Endothelial cell of umbilical vein (primary cell): ENCODE results near the gene TRIM27. TPM values are rescaled to one million over a fixed set of nuclear protein-coding genes. Genes with fewer than 3 reads are reported as not detected.

Experiments used
- BruUV-seq: library from RNA; stranded (reverse); fragments of 400-500 nt; replicated peaks from 2 replicates; lab custom pipeline; 2021; lab: Mats Ljungman, UMichigan
- CTCF ChIA-PET: fragments of 300-600, 350-600 bp; sonication (Branson Sonifier 250); formaldehyde crosslinking; loops from one replicate; lab custom pipeline; 2021; ENCODE audit warnings: antibody characterized with exemption, inconsistent platforms; lab: Charles Lee
- POLR2A ChIA-PET: fragments of 300-600, 350-600 bp; sonication (Branson Sonifier 250); formaldehyde crosslinking; loops from one replicate; lab custom pipeline; 2021; ENCODE audit warnings: antibody characterized with exemption, inconsistent platforms; lab: Charles Lee
- DNase-seq: peaks from one replicate; pipeline ENCODE4 v3.0.0-alpha.2; 2011; ENCODE audit warnings: low read depth, low spot score
- FAIRE-seq: peaks from 2 replicates; lab custom pipeline; 2011; peaks lifted over from hg19 to GRCh38; lab: Jason Lieb, UNC
- H2AFZ ChIP-seq: 2 replicates; pipeline ENCODE4 v1.6.0; 2012; ENCODE audit warnings: low read depth, low read length, control low read depth, inconsistent platforms
- H3K27ac ChIP-seq: 2 replicates; pipeline ENCODE4 v1.5.1; 2011; ENCODE audit warnings: low read depth, mild to moderate bottlenecking, control low read depth, low read length, moderate library complexity; ENCODE audit not compliant: insufficient read depth
- H3K27me3 ChIP-seq, 2 experiments: 2 replicates each; pipeline versions ENCODE4 v1.6.0 to v1.6.1; 2011; ENCODE audit warnings: low read length in 2 of 2, mixed read lengths in 1 of 2; ENCODE audit not compliant: control insufficient read depth in 2 of 2, insufficient read depth in 2 of 2
- H3K36me3 ChIP-seq, 2 experiments: 2 replicates in 1 of 2; 3 replicates in 1 of 2; pipeline ENCODE4 v1.5.1; 2011; ENCODE audit warnings: low read length in 2 of 2, mild to moderate bottlenecking in 1 of 2, moderate library complexity in 1 of 2; ENCODE audit not compliant: control insufficient read depth in 2 of 2, insufficient read depth in 2 of 2; ENCODE audit errors: extremely low read depth in 1 of 2
- H3K4me1 ChIP-seq: 3 replicates; pipeline ENCODE4 v1.5.1; 2011; ENCODE audit warnings: mild to moderate bottlenecking, low read length; ENCODE audit not compliant: control insufficient read depth, insufficient read depth; ENCODE audit errors: extremely low read depth
- H3K4me2 ChIP-seq: 2 replicates; pipeline ENCODE4 v1.6.1; 2011; ENCODE audit warnings: low read length, control low read depth, mixed read lengths; ENCODE audit not compliant: insufficient read depth
- H3K4me3 ChIP-seq, 3 experiments: fragments of 200-600 bp in 1 of 3; sonication (generic), shearing (Covaris generic) in 1 of 3; replicated peaks in 1 of 3; 2 replicates each; pipeline ENCODE4 v1.5.1; 2011 to 2016; ENCODE audit warnings: control low read depth in 3 of 3, low read length in 3 of 3, mild to moderate bottlenecking in 2 of 3, inconsistent platforms in 1 of 3, low read depth in 1 of 3, moderate library complexity in 1 of 3; ENCODE audit not compliant: insufficient read depth in 1 of 3
- H3K79me2 ChIP-seq: 2 replicates; pipeline ENCODE4 v1.6.0; 2012; ENCODE audit warnings: low read length, inconsistent platforms; ENCODE audit not compliant: control insufficient read depth, insufficient read depth
- H3K9ac ChIP-seq: replicated peaks from 2 replicates; pipeline ENCODE3; 2011; ENCODE audit warnings: low read length, control low read depth; ENCODE audit not compliant: insufficient read depth; ENCODE audit errors: extremely low read depth
- H3K9me1 ChIP-seq: replicated peaks from 3 replicates; pipeline ENCODE4 v1.6.0; 2011; ENCODE audit warnings: mild to moderate bottlenecking, low read length; ENCODE audit not compliant: control insufficient read depth, insufficient read depth; ENCODE audit errors: extremely low read depth
- H3K9me3 ChIP-seq: replicated peaks from 2 replicates; pipeline ENCODE4 v1.5.1; 2012; ENCODE audit warnings: low read length, inconsistent platforms; ENCODE audit not compliant: control insufficient read depth, insufficient read depth
- H4K20me1 ChIP-seq: replicated peaks from 2 replicates; pipeline ENCODE3; 2011; ENCODE audit warnings: mild to moderate bottlenecking, low read length; ENCODE audit not compliant: control insufficient read depth, insufficient read depth; ENCODE audit errors: extremely low read depth
- CTCF ChIP-seq, 2 donors: IDR thresholded peaks; 1 replicate in 1 of 2; 2 replicates in 1 of 2; pipeline ENCODE4 v1.5.1; 2011; ENCODE audit warnings: low read length in 2 of 2, mild to moderate bottlenecking in 2 of 2, moderate library complexity in 2 of 2, control low read depth in 1 of 2, inconsistent platforms in 1 of 2, low read depth in 1 of 2; ENCODE audit not compliant: insufficient read depth in 1 of 2; ENCODE audit errors: extremely low read depth in 1 of 2
- EZH2 ChIP-seq: IDR thresholded peaks from 2 replicates; pipeline ENCODE4 v1.6.1; 2012; ENCODE audit warnings: borderline replicate concordance, low read depth, mild to moderate bottlenecking, moderate library complexity, low read length, inconsistent platforms; ENCODE audit not compliant: severe bottlenecking
- FOS ChIP-seq: IDR thresholded peaks from 2 replicates; pipeline ENCODE4 v1.6.1; 2011; ENCODE audit warnings: mild to moderate bottlenecking, low read length, moderate library complexity, borderline replicate concordance; ENCODE audit not compliant: insufficient read depth
- GATA2 ChIP-seq: IDR thresholded peaks from 2 replicates; pipeline ENCODE4 v1.7.0; 2011; ENCODE audit warnings: low read depth, mild to moderate bottlenecking, moderate library complexity, mixed read lengths, low read length; ENCODE audit not compliant: insufficient read length, insufficient read depth
- JUN ChIP-seq: IDR thresholded peaks from 2 replicates; pipeline ENCODE4 v1.6.1; 2011; ENCODE audit warnings: borderline replicate concordance, low read depth; ENCODE audit not compliant: insufficient read length, insufficient read depth
- MAX ChIP-seq: IDR thresholded peaks from 2 replicates; pipeline ENCODE4 v1.6.1; 2011; ENCODE audit not compliant: insufficient read depth, insufficient read length
- MYC ChIP-seq: IDR thresholded peaks from one replicate; pipeline ENCODE4 v1.6.1; 2011; ENCODE audit warnings: mild to moderate bottlenecking, low read depth, low read length
- POLR2A ChIP-seq: IDR thresholded peaks from 2 replicates; pipeline ENCODE4 v1.6.1; 2012; ENCODE audit warnings: low read depth, mild to moderate bottlenecking, control low read depth, low read length
- POLR2AphosphoS5 ChIP-seq: IDR thresholded peaks from 2 replicates; pipeline ENCODE4 v1.6.1; 2012; ENCODE audit warnings: low read depth, mild to moderate bottlenecking, control low read depth, low read length, moderate library complexity; ENCODE audit not compliant: insufficient read depth
- dilution Hi-C: fragments of 300-500 bp; cut with MboI; formaldehyde crosslinking; loops from one replicate; pipeline ENCODE4 v1.15.0; 2019; ENCODE audit warnings: low sequenced_read_pairs; ENCODE audit not compliant: extremely low pct_ligation_motif_present
- intact Hi-C: fragments of 100-400 bp; cut with micrococcal nuclease; formaldehyde crosslinking; loops from one replicate; pipeline ENCODE4 v1.10.0; 2022
- polyA plus RNA-seq, 4 experiments: library from polyadenylated mRNA; depleted of rRNA in 3 of 4; stranded (reverse) in 3 of 4; unstranded in 1 of 4; fragments of >200 nt; gene quantifications; 2 replicates each; pipeline versions ENCODE4 v1.2.1 to v1.2.3, GENCODE V29; 2011 to 2012; ENCODE audit warnings: missing spikeins in 1 of 4
- total RNA-seq: library from RNA; stranded (reverse); gene quantifications from 2 replicates; pipeline ENCODE4 v1.2.3, GENCODE V29; 2021

The TRIM27 gene
- total and polyA plus RNA-seq, 2 donors (not counting 3 experiments of a cell fraction or from before 2014, with no cell fraction given), result 67.1 to 69.2 TPM

DNA sequence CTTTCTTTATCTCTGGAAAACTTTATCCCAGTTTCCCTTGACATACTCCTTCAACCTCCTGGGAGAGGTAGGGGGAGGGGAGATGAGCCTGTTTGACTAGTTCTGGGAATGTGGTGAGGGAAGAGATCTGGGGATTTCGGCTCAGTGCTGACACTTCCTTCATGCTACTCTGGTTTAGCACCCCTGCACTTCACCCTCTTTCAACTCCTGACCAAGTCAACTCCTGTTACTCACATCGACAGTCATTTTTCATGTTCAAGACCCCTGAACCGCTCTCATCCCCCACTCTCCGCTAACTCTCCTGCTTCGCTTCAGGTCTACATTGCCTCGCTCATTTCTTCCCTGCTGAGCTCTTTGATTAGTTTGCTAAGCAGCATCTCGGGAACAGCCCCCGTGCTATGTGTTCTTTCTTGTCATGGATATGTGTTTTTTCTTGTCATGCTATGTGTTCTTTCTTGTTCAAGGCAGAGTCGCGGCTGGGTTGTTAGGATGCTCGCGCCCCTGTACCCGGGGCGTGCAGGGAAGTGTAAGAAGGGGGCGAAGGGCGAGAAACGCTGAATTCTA lies 16.6 kb upstream of the TRIM27 start:
- BruUV-seq, result no TSS peak
- no peak for FAIRE-seq
- H3K9ac ChIP-seq, result peak overlapping the region; percentile 74
- no peaks in the 10 kb centered on the region for H3K27me3 ChIP-seq
- intact Hi-C loops, result loop anchor here (1.0 to 5.0 kb wide), 6 partner anchors 16 to 398 kb away; no protein-coding TSS in a partner anchor
- peak overlapping the region; percentile 67 for H3K27ac ChIP-seq
- H4K20me1 ChIP-seq, result no peaks in the 10 kb centered on the region
- no peaks in the 10 kb centered on the region for H3K79me2 ChIP-seq
- H3K4me1 ChIP-seq, result peaks cover 11% of the 10 kb centered on the region
- no peaks in the 10 kb centered on the region for H3K9me3 ChIP-seq
- ChIA-PET CTCF (interaction anchor here (0.7 to 1.9 kb wide), 10 partner anchors 16 to 211 kb away, joined by 3 to 10 read pairs (median 6); partner anchors contain the start of gene TRIM27), POLR2A (interaction anchor here (1.8 kb wide), 1 partner anchor 17 kb away, joined by 9 read pairs; the partner anchor contains the start of gene TRIM27)
- H3K36me3 ChIP-seq, result no peaks in the 10 kb centered on the region
- DNase-seq, result no peak
- TF ChIP-seq FOS, result no peak
- TF ChIP-seq POLR2A, result no peak
- TF ChIP-seq CTCF (IDR thresholded peaks at IDR 0.05; ENCODE audit: extremely low read depth in 1 of 2, insufficient read depth in 1 of 2, low read depth in 1 of 2, low read length in 2 of 2), result no peak
- no peak for TF ChIP-seq MAX
- no peak for TF ChIP-seq EZH2
- no peak for TF ChIP-seq POLR2AphosphoS5
- no peak for TF ChIP-seq MYC
- no peak for TF ChIP-seq JUN
- no peak for TF ChIP-seq GATA2
- no peaks in the 10 kb centered on the region for H3K9me1 ChIP-seq
- H3K4me2 ChIP-seq, result peak overlapping the region; percentile 97
- H3K4me3 ChIP-seq, result peak overlapping the region; percentile 46 to 89 (median 86)
- dilution Hi-C loops, result no loop called here
- H2AFZ ChIP-seq, result peak overlapping the region; percentile 86
